Measurements from ENCODE around the gene LUC7L3. TPM values are rescaled to one million over a fixed set of nuclear protein-coding genes. Genes with fewer than 3 reads are reported as not detected.

The LUC7L3 gene
- total and polyA plus RNA-seq, 4 donors: 38.1 to 188 (median 89.4) TPM

- no peak overlapping the region for H3K9ac ChIP-seq (ENCODE audit: insufficient read depth in 1 of 2, low read length in 2 of 2)
- peaks cover 0 to 10% (median 4%) of the 10 kb centered on the region in 4 donors for H3K36me3 ChIP-seq (ENCODE audit: control insufficient read depth in 4 of 4, insufficient read depth in 4 of 4, low read length in 4 of 4)
- H3K4me1 ChIP-seq (ENCODE audit: control insufficient read depth in 5 of 5, insufficient read depth in 5 of 5, low read length in 5 of 5): peaks cover 0 to 3% (median 0%) of the 10 kb centered on the region in 5 donors
- DNase-seq (no peak), ATAC-seq (ENCODE audit: insufficient read depth, low FRiP score) (no peak)
- H3K27me3 ChIP-seq (ENCODE audit: control insufficient read depth in 3 of 3, insufficient read depth in 3 of 3, low read length in 2 of 3): no peaks in the 10 kb centered on the region
- no peaks in the 10 kb centered on the region for H3K9me3 ChIP-seq (ENCODE audit: control insufficient read depth in 4 of 4, insufficient read depth in 3 of 4, low read length in 3 of 4)
- H3K27ac ChIP-seq (ENCODE audit: low read depth in 1 of 2, low read length in 1 of 2): no peak overlapping the region
- no peak overlapping the region for H3K4me3 ChIP-seq
- TF ChIP-seq CTCF (IDR thresholded peaks at IDR 0.05; ENCODE audit: control extremely low read depth, extremely low read depth): no peak
- 63 to 75% methylated on average over 5 of the region's 5 CpGs for WGBS, 2 donors
Measured at GRCh38 chr17:50758524-50758923, 39.1 kb downstream of the LUC7L3 start.

GRCh38 chr17:50758989-50759544, 39.7 kb downstream of the LUC7L3 start:
- H3K4me1 ChIP-seq (ENCODE audit: control insufficient read depth in 5 of 5, insufficient read depth in 5 of 5, low read length in 5 of 5): peaks cover 0 to 9% (median 2%) of the 10 kb centered on the region in 5 donors
- DNase-seq: no peak
- no peaks in the 10 kb centered on the region for H3K9me3 ChIP-seq (ENCODE audit: control insufficient read depth in 4 of 4, insufficient read depth in 3 of 4, low read length in 3 of 4)
- peaks cover 0 to 5% (median 2%) of the 10 kb centered on the region in 4 donors for H3K36me3 ChIP-seq (ENCODE audit: control insufficient read depth in 4 of 4, insufficient read depth in 4 of 4, low read length in 4 of 4)
- no peak overlapping the region for H3K4me3 ChIP-seq
- no peak overlapping the region for H3K27ac ChIP-seq (ENCODE audit: low read depth in 1 of 2, low read length in 1 of 2)
- no peak for ATAC-seq (ENCODE audit: insufficient read depth, low FRiP score)
- no peak for TF ChIP-seq CTCF (IDR thresholded peaks at IDR 0.05; ENCODE audit: control extremely low read depth, extremely low read depth)
- no peaks in the 10 kb centered on the region for H3K27me3 ChIP-seq (ENCODE audit: control insufficient read depth in 3 of 3, insufficient read depth in 3 of 3, low read length in 2 of 3)
- WGBS, 2 donors: 68 to 74% methylated on average over 9 of the region's 9 CpGs
- H3K9ac ChIP-seq (ENCODE audit: insufficient read depth in 1 of 2, low read length in 2 of 2): no peak overlapping the region

- ATAC-seq (ENCODE audit: insufficient read depth, low FRiP score): no peak
- Histone ChIP-seq H3K27ac (ENCODE audit: low read depth in 1 of 2, low read length in 1 of 2) (no peak overlapping the region), H3K4me1 (ENCODE audit: control insufficient read depth in 5 of 5, insufficient read depth in 5 of 5, low read length in 5 of 5) (peaks cover 0 to 19% (median 5%) of the 10 kb centered on the region in 5 donors), H3K27me3 (ENCODE audit: control insufficient read depth in 3 of 3, insufficient read depth in 3 of 3, low read length in 2 of 3) (no peaks in the 10 kb centered on the region), H3K4me3 (no peak overlapping the region), H3K9me3 (ENCODE audit: control insufficient read depth in 4 of 4, insufficient read depth in 3 of 4, low read length in 3 of 4) (no peaks in the 10 kb centered on the region), H3K36me3 (ENCODE audit: control insufficient read depth in 4 of 4, insufficient read depth in 4 of 4, low read length in 4 of 4) (no peaks in the 10 kb centered on the region), H3K9ac (ENCODE audit: insufficient read depth in 1 of 2, low read length in 2 of 2) (no peak overlapping the region)
- no peak for TF ChIP-seq CTCF (IDR thresholded peaks at IDR 0.05; ENCODE audit: control extremely low read depth, extremely low read depth)
- 96 to 98% methylated on average over 2 of the region's 2 CpGs for WGBS, 2 donors
- DNase-seq: no peak
Measured at GRCh38 chr17:50762177-50762576, 42.8 kb downstream of the LUC7L3 start.

All from lung (tissue), 12 donors.